GM12878 (cell line): ENCODE data around the gene MTFP1. TPM values are rescaled to one million over a fixed set of nuclear protein-coding genes. Genes with fewer than 3 reads are reported as not detected.
A peak's percentile ranks its signal among the peaks of the same experiment; 100 is the strongest.

Experiments
- ATAC-seq: fragments of 200-7000 bp; cut with Tn5 transposase; 3 replicates; pipeline ENCODE4 v1.9.1; 2020; ENCODE audit warnings: mild to moderate bottlenecking, moderate library complexity
- BruUV-seq: library from RNA; stranded (reverse); fragments of 400-500 nt; replicated peaks from 2 replicates; lab custom pipeline; 2021; lab: Mats Ljungman, UMichigan
- CTCF ChIA-PET: fragments of 300-600 bp; sonication (Branson Sonifier 250); formaldehyde crosslinking; extraction: SDS; loops from one replicate; lab custom pipeline; 2021; ENCODE audit warnings: inconsistent platforms; lab: Yijun Ruan, JAX
- POLR2A ChIA-PET: fragments of 350-600 bp; formaldehyde crosslinking; extraction: SDS; loops from one replicate; lab custom pipeline; 2021; ENCODE audit warnings: inconsistent platforms; lab: Charles Lee
- RAD21 ChIA-PET: fragments of 300-600 bp; sonication (Branson Sonifier 250); formaldehyde crosslinking; loops from one replicate; lab custom pipeline; 2023; ENCODE audit warnings: antibody characterized with exemption; ENCODE audit not compliant: unreplicated experiment; lab: Charles Lee
- SMC1A ChIA-PET: fragments of 300-600 bp; sonication (Branson Sonifier 250); formaldehyde crosslinking; loops from one replicate; lab custom pipeline; 2023; ENCODE audit not compliant: unreplicated experiment, uncharacterized antibody; lab: Charles Lee
- DNase-seq: peaks from one replicate; pipeline ENCODE4 v3.0.0-alpha.2; 2011; ENCODE audit warnings: low read depth, low spot score
- FAIRE-seq: peaks from 3 replicates; lab custom pipeline; 2011; peaks lifted over from hg19 to GRCh38; lab: Jason Lieb, UNC
- H2AFZ ChIP-seq: 2 replicates; pipeline ENCODE4 v1.6.0; 2011; ENCODE audit warnings: low read depth, low read length, control low read depth; ENCODE audit not compliant: control insufficient read depth
- H3K27ac ChIP-seq: 2 replicates; pipeline ENCODE4 v1.5.1; 2011; ENCODE audit warnings: control low read depth; ENCODE audit not compliant: control insufficient read depth, insufficient read depth
- H3K27me3 ChIP-seq, 2 experiments: replicated peaks in 1 of 2; 2 replicates each; pipeline versions ENCODE4 v1.6.0 to v1.6.1; 2011; ENCODE audit warnings: low read length in 1 of 2; ENCODE audit not compliant: control insufficient read depth in 2 of 2, insufficient read depth in 2 of 2
- H3K36me3 ChIP-seq, 2 experiments: 2 replicates each; pipeline ENCODE4 v1.5.1; 2011; ENCODE audit warnings: low read length in 1 of 2; ENCODE audit not compliant: control insufficient read depth in 2 of 2, insufficient read depth in 2 of 2
- H3K4me1 ChIP-seq: 2 replicates; pipeline ENCODE4 v1.6.1; 2011; ENCODE audit warnings: mild to moderate bottlenecking, low read length, moderate library complexity, mixed read lengths; ENCODE audit not compliant: control insufficient read depth, insufficient read depth
- H3K4me2 ChIP-seq: 2 replicates; pipeline ENCODE4 v1.6.0; 2011; ENCODE audit warnings: control low read depth; ENCODE audit not compliant: control insufficient read depth, insufficient read depth
- H3K4me3 ChIP-seq: fragments of 200-600 bp; sonication (generic); 2 replicates; pipeline ENCODE4 v1.5.1; 2016
- H3K79me2 ChIP-seq: 2 replicates; pipeline ENCODE4 v1.6.0; 2011; ENCODE audit warnings: low read length; ENCODE audit not compliant: control insufficient read depth, insufficient read depth
- H3K9ac ChIP-seq: 2 replicates; pipeline ENCODE4 v1.8.0; 2011; ENCODE audit warnings: low read length, control low read depth, mixed read lengths; ENCODE audit not compliant: control insufficient read depth, insufficient read depth
- H3K9me3 ChIP-seq: replicated peaks from 3 replicates; pipeline ENCODE4 v1.5.1; 2011; ENCODE audit warnings: mild to moderate bottlenecking, low read length; ENCODE audit not compliant: control insufficient read depth, insufficient read depth
- H4K20me1 ChIP-seq: 2 replicates; pipeline ENCODE4 v1.6.0; 2011; ENCODE audit not compliant: control insufficient read depth, insufficient read depth
- BCL11A ChIP-seq: IDR thresholded peaks from 2 replicates; pipeline ENCODE4 v1.6.1; 2011; ENCODE audit warnings: low read depth, low read length
- BHLHE40 ChIP-seq, 2 experiments: fragments of 450-650 bp in 1 of 2; IDR thresholded peaks; 2 replicates each; pipeline ENCODE4 v1.6.1; 2011 to 2017; ENCODE audit warnings: low read depth in 2 of 2, borderline replicate concordance in 1 of 2, improper control_type of control experiment in 1 of 2, low read length in 1 of 2, mild to moderate bottlenecking in 1 of 2
- MYC ChIP-seq: IDR thresholded peaks from 2 replicates; pipeline ENCODE4 v1.6.1; 2011; ENCODE audit warnings: mild to moderate bottlenecking, low read length, moderate library complexity, inconsistent platforms; ENCODE audit not compliant: insufficient read depth, insufficient replicate concordance, insufficient read length, severe bottlenecking
- NR2C2 ChIP-seq: IDR thresholded peaks from 2 replicates; pipeline ENCODE4 v1.6.1; 2011; ENCODE audit warnings: borderline replicate concordance, low read depth; ENCODE audit not compliant: control insufficient read depth, insufficient read length
- POLR2A ChIP-seq: IDR thresholded peaks from 2 replicates; pipeline ENCODE4 v1.6.1; 2011; ENCODE audit warnings: low read depth, mild to moderate bottlenecking, low read length
- SMAD1 ChIP-seq: fragments of 450-650 bp; IDR thresholded peaks from 2 replicates; pipeline ENCODE4 v1.6.1; 2018; ENCODE audit warnings: mild to moderate bottlenecking, low read depth; ENCODE audit not compliant: partially characterized antibody
- TCF3 ChIP-seq: IDR thresholded peaks from 2 replicates; pipeline ENCODE4 v1.6.1; 2012; ENCODE audit warnings: low read depth, mild to moderate bottlenecking, low read length, borderline replicate concordance; ENCODE audit not compliant: insufficient read depth
- WGBS: methylation state at CpG from one replicate; pipeline ENCODE4 v1.1.6; 2016; ENCODE audit warnings: low lambda C conversion rate; ENCODE audit not compliant: insufficient replicate concordance, insufficient coverage; ENCODE audit errors: missing lambda C conversion rate; 5-methylcytosine and 5-hydroxymethylcytosine counted together
- in situ Hi-C: fragments of 300-500 bp; cut with MboI; formaldehyde crosslinking; loops from 9 replicates; pipeline ENCODE4 v1.14.3; 2018; ENCODE audit warnings: mixed read lengths
- intact Hi-C: fragments of 100-400 bp; cut with micrococcal nuclease; formaldehyde crosslinking; loops from one replicate; pipeline ENCODE4 v1.14.2; 2022; ENCODE audit not compliant: unreplicated experiment
- polyA plus RNA-seq, 11 experiments: library from polyadenylated mRNA; depleted of rRNA in 4 of 11; unstranded in 6 of 11; stranded (reverse) in 5 of 11; fragments of >200 nt; fragmentation: Nextera tagmentation in 4 of 11; fragmentation: Illumina TruSeq in 1 of 11; extraction: Ambion mirVana in 4 of 11; extraction: Trizol in 1 of 11; gene quantifications; 1 replicate in 1 of 11; 2 replicates in 10 of 11; pipeline versions ENCODE4 v1.2.1 to v1.2.3, GENCODE V29; 2011 to 2016; ENCODE audit warnings: inconsistent platforms in 2 of 11, missing spikeins in 2 of 11, low read depth in 1 of 11
- total RNA-seq, 4 experiments: library from RNA; depleted of rRNA in 3 of 4; stranded (reverse); fragments of >200 nt in 3 of 4; fragmentation: Illumina TruSeq in 1 of 4; extraction: Trizol in 1 of 4; gene quantifications; 2 replicates each; pipeline versions ENCODE4 v1.2.1 to v1.2.3, GENCODE V29; 2013 to 2021
- TF ChIP-seq, protein P1 (sequence below): fragments of 450-650 bp; formaldehyde crosslinking; IDR thresholded peaks from 2 replicates; pipeline ENCODE4 v1.4.0; 2022; ENCODE audit warnings: mild to moderate bottlenecking, moderate library complexity

The MTFP1 gene
- total and polyA plus RNA-seq, 10 of the 15 experiments (the other 5 are each of a cell fraction or from before 2014, with no cell fraction given), result 20.5 to 133 (median 59.8) TPM

DNA sequence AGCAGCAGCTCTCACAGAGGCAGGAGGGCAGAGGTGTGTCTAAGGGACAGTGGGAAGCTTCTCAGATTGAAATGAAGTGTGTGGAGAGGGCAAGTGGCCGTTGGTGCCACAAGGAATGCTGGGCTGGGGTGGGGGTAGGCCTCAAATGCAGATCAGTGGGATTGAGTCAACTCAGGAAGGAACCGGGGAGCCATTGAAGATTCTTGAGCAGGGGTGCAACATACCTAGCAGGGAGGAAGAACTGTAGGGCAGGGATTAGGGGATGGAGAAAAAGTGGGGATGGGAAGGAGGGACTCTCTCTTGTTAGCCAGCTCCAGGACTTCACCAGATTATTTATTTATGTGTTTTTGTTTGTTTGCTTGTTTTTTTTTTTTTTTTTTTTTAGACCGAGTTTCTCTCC lies 31.7 kb upstream of the MTFP1 start (continued):
- no peak for TF ChIP-seq SMAD1
- TF ChIP-seq, protein P1, sequence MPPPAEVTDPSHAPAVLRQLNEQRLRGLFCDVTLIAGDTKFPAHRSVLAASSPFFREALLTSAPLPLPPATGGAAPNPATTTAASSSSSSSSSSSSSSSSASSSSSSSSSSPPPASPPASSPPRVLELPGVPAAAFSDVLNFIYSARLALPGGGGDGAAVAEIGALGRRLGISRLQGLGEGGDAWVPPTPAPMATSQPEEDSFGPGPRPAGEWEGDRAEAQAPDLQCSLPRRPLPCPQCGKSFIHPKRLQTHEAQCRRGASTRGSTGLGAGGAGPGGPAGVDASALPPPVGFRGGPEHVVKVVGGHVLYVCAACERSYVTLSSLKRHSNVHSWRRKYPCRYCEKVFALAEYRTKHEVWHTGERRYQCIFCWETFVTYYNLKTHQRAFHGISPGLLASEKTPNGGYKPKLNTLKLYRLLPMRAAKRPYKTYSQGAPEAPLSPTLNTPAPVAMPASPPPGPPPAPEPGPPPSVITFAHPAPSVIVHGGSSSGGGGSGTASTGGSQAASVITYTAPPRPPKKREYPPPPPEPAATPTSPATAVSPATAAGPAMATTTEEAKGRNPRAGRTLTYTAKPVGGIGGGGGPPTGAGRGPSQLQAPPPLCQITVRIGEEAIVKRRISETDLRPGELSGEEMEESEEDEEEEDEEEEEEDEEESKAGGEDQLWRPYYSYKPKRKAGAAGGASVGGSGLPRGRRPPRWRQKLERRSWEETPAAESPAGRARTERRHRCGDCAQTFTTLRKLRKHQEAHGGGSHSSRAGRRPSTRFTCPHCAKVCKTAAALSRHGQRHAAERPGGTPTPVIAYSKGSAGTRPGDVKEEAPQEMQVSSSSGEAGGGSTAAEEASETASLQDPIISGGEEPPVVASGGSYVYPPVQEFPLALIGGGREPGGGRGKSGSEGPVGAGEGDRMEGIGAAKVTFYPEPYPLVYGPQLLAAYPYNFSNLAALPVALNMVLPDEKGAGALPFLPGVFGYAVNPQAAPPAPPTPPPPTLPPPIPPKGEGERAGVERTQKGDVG, result no peak
- TF ChIP-seq MYC, result no peak
- no peak for TF ChIP-seq TCF3
- no peak for TF ChIP-seq BHLHE40 (IDR thresholded peaks at IDR 0.05; ENCODE audit: borderline replicate concordance in 1 of 2, low read depth in 2 of 2, low read length in 1 of 2)
- no peak for TF ChIP-seq NR2C2

DNA sequence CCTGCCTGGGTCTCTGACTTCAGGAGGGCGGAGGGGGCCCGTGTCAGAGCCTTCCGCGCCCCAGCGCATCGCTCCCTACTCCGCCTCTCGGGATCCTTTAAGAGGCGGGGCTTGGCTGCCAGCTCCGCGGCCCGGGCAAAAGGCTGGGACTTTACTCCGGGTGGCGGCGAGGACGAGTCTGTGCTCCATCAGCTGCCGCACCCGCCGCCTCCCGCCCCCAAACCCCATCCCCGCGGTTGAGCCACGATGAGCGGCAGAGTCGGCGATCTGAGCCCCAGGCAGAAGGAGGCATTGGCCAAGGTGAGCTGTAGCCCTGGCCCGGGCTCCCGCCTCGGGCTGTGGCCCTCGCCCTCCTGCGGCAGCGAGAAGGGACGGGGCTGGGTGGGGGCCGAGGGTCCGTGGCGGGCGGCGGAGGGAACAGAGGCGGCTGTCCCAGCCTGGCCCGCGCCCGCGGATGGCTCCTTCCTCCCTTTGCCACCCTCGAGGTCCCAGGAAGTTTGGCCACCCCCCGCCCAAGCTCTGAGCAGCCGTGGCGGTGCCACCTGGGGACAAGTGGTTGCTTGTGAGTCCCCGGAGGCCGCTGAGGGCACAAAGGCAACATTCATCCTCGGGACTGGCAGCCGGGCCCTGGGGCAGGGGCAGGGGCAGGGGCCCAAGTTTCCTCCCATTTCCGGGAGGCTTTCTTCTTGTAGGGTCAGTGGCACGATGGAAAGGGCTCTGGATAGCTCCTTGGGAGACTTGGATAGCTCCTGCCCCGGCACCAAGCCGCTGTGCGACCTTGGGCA lies 28.5 kb upstream of the MTFP1 start, which contains the start of gene SEC14L2:
Gene SEC14L2, plus strand, starts transcription at position 148 of the 785 bp plus-strand sequence. Its CDS starts 99 bp downstream, at position 247.
- no peaks in the 10 kb centered on the region for H3K9me3 ChIP-seq
- intact Hi-C loops, result no loop called here
- BruUV-seq, result no TSS peak
- H3K36me3 ChIP-seq, result no peaks in the 10 kb centered on the region
- peak within 1 kb of the TSS; percentile 24 for H2AFZ ChIP-seq
- peak; percentile 59 for ATAC-seq
- no peak for FAIRE-seq
- no peaks in the 10 kb centered on the region for H3K79me2 ChIP-seq
- RAD21 ChIA-PET, result interaction anchor here (0.6 to 11.5 kb wide), 3 partner anchors 26 to 149 kb away, joined by 3 to 137 read pairs (median 5); partner anchors contain the start of gene MTFP1
- H3K27ac ChIP-seq, result no peak within 1 kb of the TSS
- SMC1A ChIA-PET, result interaction anchor here (0.8 to 1.7 kb wide), 3 partner anchors 26 to 28 kb away, joined by 3 to 6 read pairs (median 5); no protein-coding TSS in a partner anchor
- H3K4me1 ChIP-seq, result peaks cover 18% of the 10 kb centered on the region
- no peak for DNase-seq
- TF ChIP-seq BCL11A (no peak), POLR2A (peak; percentile 58)
- no peak within 1 kb of the TSS for H3K9ac ChIP-seq
- H4K20me1 ChIP-seq, result no peaks in the 10 kb centered on the region
- under 1% methylated on average over 37 of the region's 56 CpGs for WGBS
- peak within 1 kb of the TSS; percentile 62 for H3K4me2 ChIP-seq
- peaks cover 4 to 9% of the 10 kb centered on the region in 2 experiments for H3K27me3 ChIP-seq
- CTCF ChIA-PET, result interaction anchor here (0.6 to 10.5 kb wide), 6 partner anchors 9 to 134 kb away, joined by 3 to 172 read pairs (median 5); partner anchors contain the start of genes CASTOR1 and MTFP1
- peak within 1 kb of the TSS; percentile 32; the same call in 1 of the 2 replicates for H3K4me3 ChIP-seq
- in situ Hi-C loops, result no loop called here
- POLR2A ChIA-PET, result interaction anchor here (0.8 to 3.6 kb wide), 3 partner anchors 16 to 27 kb away, joined by 4 to 24 read pairs (median 11); no protein-coding TSS in a partner anchor
